WTC11 (cell line): ENCODE results near the gene RBM10. TPM values are rescaled to one million over a fixed set of nuclear protein-coding genes. Genes with fewer than 3 reads are reported as not detected.

ENCODE experiments used
- ATAC-seq: fragments of 200-7000 bp; cut with Tn5 transposase; 2 replicates; pipeline ENCODE4 v1.10.0; 2021; ENCODE audit warnings: mild to moderate bottlenecking, moderate library complexity
- CTCF ChIA-PET: fragments of 300-600 bp; sonication (Branson Sonifier 250); formaldehyde crosslinking; loops from one replicate; lab custom pipeline; 2021; ENCODE audit warnings: antibody characterized with exemption; lab: Charles Lee
- POLR2A ChIA-PET: fragments of 350-600 bp; sonication (Branson Sonifier 250); formaldehyde crosslinking; loops from one replicate; lab custom pipeline; 2021; ENCODE audit warnings: antibody characterized with exemption; lab: Charles Lee
- DNase-seq: peaks from one replicate; pipeline ENCODE4 v3.0.0; 2021; ENCODE audit warnings: low spot score
- H3K27ac Mint-ChIP-seq: 2 replicates; pipeline ENCODE4 v1.8.0; 2021; ENCODE audit warnings: mixed read lengths
- H3K27me3 Mint-ChIP-seq: 2 replicates; pipeline ENCODE4 v1.8.0; 2021; ENCODE audit warnings: low read depth, mild to moderate bottlenecking, moderate library complexity, mixed read lengths
- H3K36me3 Mint-ChIP-seq: 2 replicates; pipeline ENCODE4 v1.8.0; 2021; ENCODE audit warnings: mixed read lengths
- H3K4me1 Mint-ChIP-seq: 2 replicates; pipeline ENCODE4 v1.8.0; 2022; ENCODE audit warnings: mixed read lengths
- H3K4me3 Mint-ChIP-seq: 2 replicates; pipeline ENCODE4 v1.8.0; 2021; ENCODE audit warnings: mild to moderate bottlenecking, moderate library complexity, mixed read lengths
- H3K9me3 Mint-ChIP-seq: 2 replicates; pipeline ENCODE4 v1.8.0; 2021; ENCODE audit warnings: mixed read lengths
- ATF1 ChIP-seq: sonication (generic); formaldehyde crosslinking; IDR thresholded peaks from 2 replicates; pipeline ENCODE4 v1.8.1; 2023; ENCODE audit warnings: mild to moderate bottlenecking, moderate library complexity, missing genetic modification reagents
- FOXP1 ChIP-seq: sonication (generic); formaldehyde crosslinking; IDR thresholded peaks from 2 replicates; pipeline ENCODE4 v1.8.0; 2022; ENCODE audit warnings: missing genetic modification reagents, mild to moderate bottlenecking, moderate library complexity, borderline replicate concordance
- HMGXB4 ChIP-seq: sonication (generic); formaldehyde crosslinking; IDR thresholded peaks from 2 replicates; pipeline ENCODE4 v1.8.1; 2023; ENCODE audit warnings: mild to moderate bottlenecking, moderate library complexity, missing genetic modification reagents
- JUN ChIP-seq: sonication (generic); formaldehyde crosslinking; IDR thresholded peaks from 2 replicates; pipeline ENCODE4 v1.8.0; 2023; ENCODE audit warnings: mild to moderate bottlenecking, missing genetic modification reagents
- NFATC4 ChIP-seq: fragments of 250-450 bp; sonication (Bioruptor Pico); IDR thresholded peaks from 2 replicates; pipeline ENCODE4 v1.9.0; 2021; ENCODE audit warnings: mild to moderate bottlenecking
- NFYB ChIP-seq: sonication (generic); formaldehyde crosslinking; conservative IDR thresholded peaks from 2 replicates; pipeline ENCODE4 v1.8.0; 2022; ENCODE audit warnings: low read depth, missing genetic modification reagents
- NR1H2 ChIP-seq: sonication (generic); formaldehyde crosslinking; IDR thresholded peaks from 2 replicates; pipeline ENCODE4 v1.9.0; 2021; ENCODE audit warnings: mild to moderate bottlenecking, moderate library complexity, missing genetic modification reagents
- NR3C1 ChIP-seq: sonication (generic); formaldehyde crosslinking; conservative IDR thresholded peaks from 2 replicates; pipeline ENCODE4 v1.8.1; 2023; ENCODE audit warnings: low read depth, mild to moderate bottlenecking, missing genetic modification reagents
- TEAD1 ChIP-seq: sonication (generic); formaldehyde crosslinking; IDR thresholded peaks from 2 replicates; pipeline ENCODE4 v1.8.0; 2022; ENCODE audit warnings: mild to moderate bottlenecking, missing genetic modification reagents
- ZBTB43 ChIP-seq: sonication (generic); formaldehyde crosslinking; IDR thresholded peaks from 2 replicates; pipeline ENCODE4 v1.8.1; 2023; ENCODE audit warnings: mild to moderate bottlenecking, missing genetic modification reagents
- ZNF138 ChIP-seq: sonication (generic); formaldehyde crosslinking; conservative IDR thresholded peaks from 2 replicates; pipeline ENCODE4 v1.8.1; 2022; ENCODE audit warnings: mild to moderate bottlenecking, moderate library complexity, missing genetic modification reagents
- ZNF219 ChIP-seq: sonication (generic); formaldehyde crosslinking; IDR thresholded peaks from 2 replicates; pipeline ENCODE4 v1.8.0; 2023; ENCODE audit warnings: missing genetic modification reagents, mild to moderate bottlenecking, borderline replicate concordance
- ZNF396 ChIP-seq: fragments of 250-450 bp; sonication (Bioruptor Pico); IDR thresholded peaks from 2 replicates; pipeline ENCODE4 v1.8.0; 2021; ENCODE audit warnings: mild to moderate bottlenecking, moderate library complexity, borderline replicate concordance
- ZNF512 ChIP-seq: sonication (generic); formaldehyde crosslinking; IDR thresholded peaks from 2 replicates; pipeline ENCODE4 v1.8.1; 2022; ENCODE audit warnings: missing genetic modification reagents, borderline replicate concordance
- ZNF532 ChIP-seq: fragments of 250-450 bp; sonication (Bioruptor Pico); IDR thresholded peaks from 2 replicates; pipeline ENCODE4 v1.9.0; 2021; ENCODE audit warnings: mild to moderate bottlenecking, borderline replicate concordance
- total RNA-seq: library from RNA; stranded (reverse); gene quantifications from 3 replicates; pipeline ENCODE4 v1.2.3, GENCODE V29; 2021
- TF ChIP-seq, protein P1 (sequence below): sonication (generic); formaldehyde crosslinking; conservative IDR thresholded peaks from 2 replicates; pipeline ENCODE4 v1.8.1; 2023; ENCODE audit warnings: mild to moderate bottlenecking, low read depth, missing genetic modification reagents, moderate library complexity
- TF ChIP-seq, protein P2 (sequence below): sonication (generic); formaldehyde crosslinking; IDR thresholded peaks from 2 replicates; pipeline ENCODE4 v1.8.0; 2022; ENCODE audit warnings: missing genetic modification reagents

The RBM10 gene
- total RNA-seq, 1 experiment from 2014 or later, result 66.1 TPM

GRCh38 chrX:47226071-47226470 is 81.0 kb downstream of the RBM10 start (continued):
- TF ChIP-seq, protein P1, sequence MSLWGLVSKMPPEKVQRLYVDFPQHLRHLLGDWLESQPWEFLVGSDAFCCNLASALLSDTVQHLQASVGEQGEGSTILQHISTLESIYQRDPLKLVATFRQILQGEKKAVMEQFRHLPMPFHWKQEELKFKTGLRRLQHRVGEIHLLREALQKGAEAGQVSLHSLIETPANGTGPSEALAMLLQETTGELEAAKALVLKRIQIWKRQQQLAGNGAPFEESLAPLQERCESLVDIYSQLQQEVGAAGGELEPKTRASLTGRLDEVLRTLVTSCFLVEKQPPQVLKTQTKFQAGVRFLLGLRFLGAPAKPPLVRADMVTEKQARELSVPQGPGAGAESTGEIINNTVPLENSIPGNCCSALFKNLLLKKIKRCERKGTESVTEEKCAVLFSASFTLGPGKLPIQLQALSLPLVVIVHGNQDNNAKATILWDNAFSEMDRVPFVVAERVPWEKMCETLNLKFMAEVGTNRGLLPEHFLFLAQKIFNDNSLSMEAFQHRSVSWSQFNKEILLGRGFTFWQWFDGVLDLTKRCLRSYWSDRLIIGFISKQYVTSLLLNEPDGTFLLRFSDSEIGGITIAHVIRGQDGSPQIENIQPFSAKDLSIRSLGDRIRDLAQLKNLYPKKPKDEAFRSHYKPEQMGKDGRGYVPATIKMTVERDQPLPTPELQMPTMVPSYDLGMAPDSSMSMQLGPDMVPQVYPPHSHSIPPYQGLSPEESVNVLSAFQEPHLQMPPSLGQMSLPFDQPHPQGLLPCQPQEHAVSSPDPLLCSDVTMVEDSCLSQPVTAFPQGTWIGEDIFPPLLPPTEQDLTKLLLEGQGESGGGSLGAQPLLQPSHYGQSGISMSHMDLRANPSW (CRISPR knock-in tag), result no peak
- TF ChIP-seq NFYB (CRISPR knock-in tag), result no peak
- TF ChIP-seq ZBTB43 (CRISPR knock-in tag), result no peak
- TF ChIP-seq ATF1 (CRISPR knock-in tag), result no peak

- POLR2A ChIA-PET, result interaction anchor here (0.6 kb wide), 1 partner anchor 45 kb away, joined by 3 read pairs; no protein-coding TSS in a partner anchor
- no peaks in the 10 kb centered on the region for H3K27me3 Mint-ChIP-seq
- H3K9me3 Mint-ChIP-seq, result no peaks in the 10 kb centered on the region
- H3K36me3 Mint-ChIP-seq, result peaks cover 45% of the 10 kb centered on the region
- no peak for ATAC-seq
- CTCF ChIA-PET, result interaction anchor here (0.8 kb wide), 1 partner anchor 145 kb away, joined by 5 read pairs; no protein-coding TSS in a partner anchor
- 0 out of 2 replicates have a peak, but pooled peaks cover 2% of the 10 kb centered on the region for H3K4me1 Mint-ChIP-seq
- H3K4me3 Mint-ChIP-seq, result no peak overlapping the region
- no peak for DNase-seq
- no peak overlapping the region; the same call in 1 of the 2 replicates for H3K27ac Mint-ChIP-seq
- no peak for TF ChIP-seq ZNF512
- TF ChIP-seq ZNF219 (CRISPR knock-in tag), result no peak
- no peak for TF ChIP-seq ZNF396 (CRISPR knock-in tag)
- no peak for TF ChIP-seq NFATC4 (CRISPR knock-in tag)
- no peak for TF ChIP-seq ZNF532 (CRISPR knock-in tag)
- TF ChIP-seq, protein P2, sequence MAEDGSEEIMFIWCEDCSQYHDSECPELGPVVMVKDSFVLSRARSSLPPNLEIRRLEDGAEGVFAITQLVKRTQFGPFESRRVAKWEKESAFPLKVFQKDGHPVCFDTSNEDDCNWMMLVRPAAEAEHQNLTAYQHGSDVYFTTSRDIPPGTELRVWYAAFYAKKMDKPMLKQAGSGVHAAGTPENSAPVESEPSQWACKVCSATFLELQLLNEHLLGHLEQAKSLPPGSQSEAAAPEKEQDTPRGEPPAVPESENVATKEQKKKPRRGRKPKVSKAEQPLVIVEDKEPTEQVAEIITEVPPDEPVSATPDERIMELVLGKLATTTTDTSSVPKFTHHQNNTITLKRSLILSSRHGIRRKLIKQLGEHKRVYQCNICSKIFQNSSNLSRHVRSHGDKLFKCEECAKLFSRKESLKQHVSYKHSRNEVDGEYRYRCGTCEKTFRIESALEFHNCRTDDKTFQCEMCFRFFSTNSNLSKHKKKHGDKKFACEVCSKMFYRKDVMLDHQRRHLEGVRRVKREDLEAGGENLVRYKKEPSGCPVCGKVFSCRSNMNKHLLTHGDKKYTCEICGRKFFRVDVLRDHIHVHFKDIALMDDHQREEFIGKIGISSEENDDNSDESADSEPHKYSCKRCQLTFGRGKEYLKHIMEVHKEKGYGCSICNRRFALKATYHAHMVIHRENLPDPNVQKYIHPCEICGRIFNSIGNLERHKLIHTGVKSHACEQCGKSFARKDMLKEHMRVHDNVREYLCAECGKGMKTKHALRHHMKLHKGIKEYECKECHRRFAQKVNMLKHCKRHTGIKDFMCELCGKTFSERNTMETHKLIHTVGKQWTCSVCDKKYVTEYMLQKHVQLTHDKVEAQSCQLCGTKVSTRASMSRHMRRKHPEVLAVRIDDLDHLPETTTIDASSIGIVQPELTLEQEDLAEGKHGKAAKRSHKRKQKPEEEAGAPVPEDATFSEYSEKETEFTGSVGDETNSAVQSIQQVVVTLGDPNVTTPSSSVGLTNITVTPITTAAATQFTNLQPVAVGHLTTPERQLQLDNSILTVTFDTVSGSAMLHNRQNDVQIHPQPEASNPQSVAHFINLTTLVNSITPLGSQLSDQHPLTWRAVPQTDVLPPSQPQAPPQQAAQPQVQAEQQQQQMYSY (CRISPR knock-in tag), result no peak
- TF ChIP-seq ATF1 (CRISPR knock-in tag), result no peak
- no peak for TF ChIP-seq ZNF138
- TF ChIP-seq NR1H2 (CRISPR knock-in tag), result no peak
- no peak for TF ChIP-seq JUN (CRISPR knock-in tag)
- TF ChIP-seq FOXP1 (CRISPR knock-in tag), result no peak
- no peak for TF ChIP-seq TEAD1 (CRISPR knock-in tag)
- no peak for TF ChIP-seq HMGXB4
- TF ChIP-seq NR3C1, result no peak
Observed at GRCh38 chrX:47226531-47227333, 81.7 kb downstream of the RBM10 start.
